SW 1271 (cell line): Measurements from ENCODE around the gene FGA.
"Not testable (repeated sequence)": the region's sequence is repeated elsewhere in the genome, so short reads cannot be mapped to it uniquely, and the experiment has no call there.

Source experiments
- DNase-seq, 2 experiments: peaks; one replicate each; lab custom pipeline; 2025; lab: John Stamatoyannopoulos, UW

Gene FGA

DNA sequence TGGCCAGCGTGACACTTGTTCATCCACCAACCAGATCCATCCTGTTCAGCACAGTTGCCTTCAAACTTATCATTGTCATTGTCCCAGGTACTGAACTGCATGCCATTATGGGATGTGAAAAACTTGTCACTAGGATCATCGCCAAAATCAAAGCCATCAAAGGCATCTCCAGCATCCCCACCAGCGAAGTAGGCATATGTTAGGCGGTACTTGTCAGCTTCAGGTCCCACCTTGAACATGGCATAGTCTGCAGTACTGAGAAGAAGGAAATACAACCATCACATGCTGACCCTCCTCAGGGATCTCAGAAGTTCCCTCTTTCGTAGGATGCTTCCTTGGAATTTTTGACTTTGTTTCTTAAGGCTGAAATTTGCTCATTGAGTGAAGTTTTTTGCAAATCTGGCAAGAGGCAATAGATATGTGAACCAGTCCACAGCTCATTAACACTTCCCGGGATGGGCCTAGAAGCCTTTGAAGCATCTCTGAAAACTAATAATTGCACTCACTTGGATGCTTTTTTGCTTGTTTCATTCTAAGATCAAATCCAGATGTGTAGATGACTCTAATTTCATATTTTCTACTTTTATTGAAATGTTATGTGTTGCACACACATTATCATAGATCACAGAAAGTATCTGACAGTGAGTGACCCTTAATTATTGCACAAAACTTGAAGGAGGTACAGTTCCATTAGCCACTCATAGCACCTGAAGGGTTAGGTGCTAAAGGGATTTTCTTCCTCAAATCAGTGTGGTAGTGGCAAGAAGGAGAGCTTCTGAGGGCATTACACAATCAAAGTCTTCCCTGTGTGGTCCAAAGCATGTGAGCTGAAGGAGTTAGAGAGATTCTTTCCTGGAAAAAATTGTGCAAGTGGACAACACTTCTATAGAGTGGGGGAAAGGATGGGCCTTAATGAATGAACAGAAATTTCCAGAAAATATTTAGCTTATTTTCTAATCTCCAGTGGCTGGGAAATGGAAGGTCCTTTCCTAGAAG is 16.5 kb upstream of the FGA start:
- DNase-seq: no peak

DNA sequence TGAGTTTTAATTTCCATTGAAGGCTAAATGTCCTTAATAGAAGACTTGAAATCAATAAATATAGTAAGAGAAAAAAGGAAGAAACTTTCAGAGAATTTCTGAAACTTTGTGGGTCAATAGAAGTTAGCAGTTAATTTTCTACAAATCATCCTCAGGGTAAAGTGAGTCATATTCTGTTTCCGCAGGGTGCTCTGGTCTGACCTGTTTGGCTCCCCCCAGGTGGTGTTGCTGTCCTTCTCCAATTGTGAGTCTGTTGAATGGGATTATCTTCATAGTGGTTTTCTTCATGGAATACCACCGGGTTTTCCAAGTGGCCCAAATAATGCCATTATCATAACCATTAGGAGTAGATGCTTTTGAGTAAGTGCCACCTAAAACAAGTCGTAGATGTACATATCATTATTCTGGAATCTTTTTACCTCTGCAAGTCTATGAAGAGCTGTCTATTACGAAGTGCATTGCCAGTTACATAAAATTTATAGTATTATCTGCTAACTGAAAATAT is 14.2 kb upstream of the FGA start:
- DNase-seq: no peak

GRCh38 chr4:154603033-154603943 is 12.7 kb upstream of the FGA start:
- DNase-seq: no peak

- no peak for DNase-seq
Observed at GRCh38 chr4:154602404-154603020, 12.0 kb upstream of the FGA start.

GRCh38 chr4:154597798-154598774 is 7.5 kb upstream of the FGA start:
- no peak for DNase-seq

DNA sequence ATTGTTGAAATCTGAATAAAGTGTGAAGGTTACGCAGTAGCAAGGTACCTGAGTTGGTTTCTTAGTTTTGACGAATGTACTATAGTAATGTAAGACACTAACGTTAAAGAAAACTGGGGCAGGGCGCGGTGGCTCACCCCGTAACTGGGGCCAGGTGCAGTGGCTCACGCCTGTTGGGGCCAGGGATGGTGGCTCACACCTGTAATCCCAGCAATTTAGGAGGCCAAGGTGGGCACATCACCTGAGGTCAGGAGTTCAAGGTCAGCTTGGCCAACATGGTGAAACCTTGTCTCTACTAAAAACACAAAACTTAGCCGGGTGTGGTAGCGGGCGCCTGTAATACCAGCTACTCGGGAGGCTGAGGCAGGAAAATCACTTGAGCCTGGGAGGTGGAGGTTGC is 6.7 kb upstream of the FGA start:
- DNase-seq: not testable (repeated sequence)

DNA sequence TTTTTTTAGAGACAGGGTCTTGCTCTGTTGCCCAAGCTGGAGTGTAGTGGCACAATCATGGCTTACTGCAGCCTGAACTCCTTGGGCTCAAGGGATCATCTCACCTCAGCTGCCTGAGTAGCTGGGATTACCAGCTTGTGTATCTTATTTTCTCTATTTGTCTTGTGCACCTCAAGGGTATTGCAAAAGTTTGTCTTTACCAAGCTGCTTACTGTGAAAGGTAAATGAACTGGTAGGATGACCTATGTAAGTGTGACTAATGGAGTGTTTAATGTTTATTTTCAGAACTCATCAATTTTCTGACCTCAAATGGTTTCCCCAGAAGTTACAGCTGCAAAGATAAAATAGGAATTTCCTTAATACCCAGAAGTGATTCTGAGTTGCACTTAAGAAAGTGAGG is 5.3 kb upstream of the FGA start:
- DNase-seq: no peak

DNA sequence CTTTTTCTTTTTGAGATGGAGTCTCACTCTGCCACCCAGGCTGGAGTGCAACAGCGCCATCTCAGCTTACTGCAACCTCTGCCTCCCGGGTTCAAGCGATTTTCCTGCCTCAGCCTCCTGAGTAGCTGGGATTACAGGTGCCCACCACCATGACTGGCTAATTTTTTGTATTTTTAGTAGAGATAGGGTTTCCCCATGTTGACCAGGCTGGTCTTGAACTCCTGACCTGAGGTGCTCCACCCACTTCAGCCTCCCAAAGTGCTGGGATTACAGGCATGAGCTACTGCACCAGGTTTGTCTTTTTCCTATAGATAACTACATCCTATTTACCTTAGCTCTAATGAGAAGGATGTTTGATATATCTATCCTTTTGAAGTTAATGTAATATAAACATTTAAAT is 3.8 kb upstream of the FGA start:
- DNase-seq: not testable (repeated sequence)

- no peak for DNase-seq
Observed at GRCh38 chr4:154593868-154594267, 3.3 kb upstream of the FGA start.

DNA sequence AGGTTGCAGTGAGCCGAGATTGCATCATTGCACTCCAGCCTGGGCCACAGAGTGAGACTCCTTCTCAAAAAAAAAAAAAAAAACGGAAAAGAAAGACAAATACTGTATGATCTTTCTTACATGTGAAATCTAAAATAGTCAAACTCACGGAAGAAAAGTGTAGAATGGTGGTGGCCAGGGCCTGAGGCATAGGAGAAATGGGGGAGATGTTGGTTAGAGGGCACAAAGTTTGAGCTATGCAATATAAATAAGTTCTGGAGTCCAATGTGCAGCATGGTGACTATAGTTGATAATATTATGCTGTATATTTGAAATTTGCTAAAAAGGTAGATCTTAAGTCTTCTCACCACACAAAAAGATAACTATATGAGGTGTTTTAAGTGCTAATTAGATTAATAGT is 1.3 kb upstream of the FGA start:
- DNase-seq: no peak

GRCh38 chr4:154589296-154590197 is 995 bp downstream of the FGA start:
- no peak for DNase-seq

DNA sequence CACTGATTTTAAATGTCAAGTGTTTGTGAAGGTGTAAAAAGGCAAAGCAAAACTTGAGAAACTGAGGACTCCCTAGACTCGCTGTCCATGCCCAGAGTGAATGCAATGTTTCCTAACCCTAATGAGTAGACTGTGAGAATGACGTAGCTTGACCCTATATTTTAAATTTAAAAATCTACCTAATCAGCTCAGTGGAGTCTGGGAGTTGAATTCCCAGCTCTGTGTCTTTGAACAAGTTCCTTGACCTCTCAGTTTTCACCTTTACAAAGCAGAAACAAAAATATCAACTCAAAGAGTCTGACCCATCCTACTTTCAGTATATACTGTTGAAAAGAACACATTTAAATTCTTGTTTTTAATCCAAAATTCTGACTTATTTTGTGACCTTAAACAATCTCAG is 2.3 kb downstream of the FGA start:
- no peak for DNase-seq

DNA sequence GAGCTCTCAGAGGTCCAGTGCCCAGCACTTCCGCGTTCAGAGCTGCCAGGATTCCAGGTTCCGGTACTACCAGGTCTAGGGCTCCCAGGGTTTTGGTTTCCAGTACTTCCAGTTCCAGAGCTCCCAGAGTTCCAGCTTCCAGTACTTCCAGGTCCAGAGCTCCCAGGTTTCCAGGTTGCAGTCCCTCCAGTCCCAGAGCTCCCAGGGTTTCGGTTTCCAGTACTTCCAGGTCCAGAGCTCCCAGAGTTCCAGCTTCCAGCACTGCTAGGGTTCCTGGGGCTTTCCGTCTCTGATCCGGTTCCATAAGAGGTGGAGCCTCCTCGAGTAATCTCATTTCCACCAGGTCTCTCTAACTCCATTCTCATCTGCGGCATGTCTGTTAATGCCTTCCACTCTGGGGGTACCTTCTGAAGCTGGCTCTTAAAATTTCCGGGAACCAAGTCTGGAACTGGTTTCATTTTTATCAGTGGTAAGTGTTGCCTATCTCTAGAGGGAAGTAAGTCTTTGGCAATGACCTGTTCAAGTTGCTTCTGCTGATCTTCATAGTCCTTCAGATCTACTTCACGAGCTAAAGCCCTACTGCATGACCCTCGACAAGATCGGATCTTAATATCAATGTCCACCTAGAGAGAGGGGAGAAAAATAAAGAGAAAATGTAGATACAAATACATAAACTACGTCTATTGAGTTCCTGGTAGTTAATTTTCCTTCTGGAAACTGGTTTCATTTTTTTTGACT is 4.1 kb downstream of the FGA start:
- DNase-seq: no peak

DNA sequence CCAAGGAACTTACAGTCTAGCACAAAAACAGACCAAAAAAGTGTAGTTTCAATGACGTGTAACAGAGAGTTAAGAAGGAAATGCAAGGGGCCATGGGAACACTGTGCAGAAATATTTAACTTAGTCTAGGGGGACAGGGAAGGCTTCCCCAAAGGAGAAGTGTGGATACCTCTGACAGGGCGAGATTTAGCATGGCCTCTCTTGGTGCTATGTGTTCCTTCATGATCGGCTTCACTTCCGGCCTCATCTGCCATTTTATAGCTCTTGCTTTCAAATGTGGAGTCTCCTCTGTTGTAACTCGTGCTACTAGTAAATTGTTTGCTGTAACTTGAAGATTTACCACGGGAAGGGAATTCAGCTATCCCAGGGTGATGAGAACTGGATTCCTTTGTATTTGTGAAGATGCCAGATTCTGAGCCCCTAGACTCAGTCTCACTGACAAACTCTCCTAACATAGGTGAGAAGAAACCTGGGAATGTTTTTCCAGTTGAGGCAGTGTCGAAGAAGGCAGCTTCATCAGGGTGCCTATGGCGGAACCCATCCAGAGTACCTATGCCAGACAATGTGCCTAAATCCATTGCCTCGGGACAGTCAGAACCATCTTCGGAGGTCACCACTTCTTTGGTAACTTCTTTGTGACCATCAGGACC is 5.0 kb downstream of the FGA start:
- DNase-seq: no peak

DNA sequence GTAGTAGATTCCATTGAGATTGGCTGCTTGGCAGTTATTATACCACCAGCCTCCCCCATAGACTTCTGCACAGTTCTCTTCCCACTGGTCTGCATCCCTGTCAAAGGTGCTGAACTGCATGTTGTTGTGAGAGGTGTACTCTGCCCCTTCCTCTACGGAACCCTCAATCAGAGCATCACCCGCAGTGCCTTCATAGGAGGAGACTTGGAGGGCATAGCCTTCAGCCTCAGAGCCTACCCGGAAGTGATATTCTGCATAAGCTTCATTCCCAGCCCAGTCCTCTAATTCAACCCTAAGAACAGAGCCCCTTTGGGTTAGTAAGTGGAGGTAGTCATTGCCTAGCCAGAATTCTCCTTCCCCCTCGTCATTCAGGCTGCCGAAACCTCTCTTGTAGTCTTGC is 6.3 kb downstream of the FGA start:
- DNase-seq: no peak

- no peak for DNase-seq
Observed at GRCh38 chr4:154583677-154584076, 6.9 kb downstream of the FGA start.

DNA sequence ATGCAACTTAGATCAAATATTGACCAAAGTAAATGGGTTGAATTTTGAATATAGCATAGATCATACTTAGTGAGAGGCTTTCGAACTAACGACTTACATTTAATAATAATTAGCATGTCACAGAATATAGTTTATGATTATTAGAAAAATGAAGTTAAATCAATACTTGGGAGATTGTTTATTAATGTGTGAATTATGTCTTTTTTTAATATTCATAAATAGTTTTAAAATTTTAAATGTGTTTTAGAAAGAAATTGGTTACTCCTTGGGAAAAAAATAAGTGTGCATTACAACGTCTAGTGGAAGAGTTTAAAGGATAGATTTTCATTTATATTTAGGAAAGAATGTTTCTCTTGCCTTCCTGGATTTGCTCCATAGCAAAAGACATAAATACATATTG is 7.3 kb downstream of the FGA start:
- no peak for DNase-seq

DNA sequence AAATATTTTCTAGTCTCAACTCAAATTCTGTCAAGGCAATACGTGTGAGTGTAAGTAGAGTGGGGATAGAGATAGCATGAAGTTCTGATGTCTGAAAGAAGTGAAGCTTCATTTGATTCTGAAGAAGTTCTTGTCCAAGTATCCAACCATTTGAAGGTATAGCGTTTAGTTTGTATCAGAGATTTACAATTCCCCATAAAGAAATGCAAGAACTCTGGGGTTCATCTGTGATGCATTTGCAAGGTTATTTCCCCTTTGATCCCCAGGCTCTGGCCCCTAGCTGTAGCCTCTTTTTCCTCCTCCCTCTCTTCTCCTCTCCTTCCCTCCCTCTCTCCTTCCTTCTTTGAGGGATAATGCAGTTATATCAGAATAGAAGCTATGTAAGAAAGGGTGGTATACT is 7.8 kb downstream of the FGA start:
- no peak for DNase-seq

DNA sequence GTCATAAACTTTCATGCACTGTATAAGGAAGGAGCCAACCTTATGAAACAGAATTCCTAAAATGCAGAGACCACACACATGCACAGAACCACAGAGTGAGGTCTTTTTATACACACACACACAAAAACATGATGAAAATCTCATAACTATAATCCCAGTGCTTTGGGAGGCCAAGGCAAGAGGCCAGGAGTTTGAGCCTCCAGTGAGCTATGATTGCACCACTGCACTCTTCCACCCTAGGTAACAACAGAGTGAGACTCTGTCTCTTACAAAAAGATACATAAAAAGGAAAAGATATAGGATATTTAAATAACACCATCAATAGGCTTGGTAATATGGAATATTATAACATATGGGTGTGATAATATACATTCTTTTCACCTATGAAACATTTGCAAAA is 10.6 kb downstream of the FGA start:
- no peak for DNase-seq
